HEK293 (cell line): ENCODE results near the gene DMD.

Source experiments
- CTCF ChIA-PET: fragments of 350-600 bp; formaldehyde crosslinking; extraction: SDS; loops from one replicate; lab custom pipeline; 2021; ENCODE audit warnings: antibody characterized with exemption; lab: Yijun Ruan, JAX
- POLR2A ChIA-PET: fragments of 300-600 bp; formaldehyde crosslinking; extraction: SDS; loops from one replicate; lab custom pipeline; 2020; ENCODE audit warnings: antibody characterized with exemption, inconsistent platforms; lab: Yijun Ruan, JAX
- H3K27ac ChIP-seq: fragments of 200-500 bp; sonication (Bioruptor generic); 2 replicates; pipeline ENCODE4 v1.5.1; 2014; ENCODE audit warnings: low read depth, low read length, control low read depth, inconsistent platforms; ENCODE audit errors: extremely low read depth
- H3K36me3 ChIP-seq, 2 experiments: fragments of 200-500 bp in 1 of 2; sonication (Bioruptor generic) in 1 of 2; 1 replicate in 1 of 2; 2 replicates in 1 of 2; pipeline ENCODE4 v1.5.1; 2014 to 2017; ENCODE audit warnings: inconsistent platforms in 2 of 2, low read length in 2 of 2; ENCODE audit not compliant: control insufficient read depth in 2 of 2, insufficient read depth in 1 of 2
- H3K4me1 ChIP-seq: fragments of 200-500 bp; sonication (Bioruptor generic); 2 replicates; pipeline ENCODE4 v1.5.1; 2014; ENCODE audit warnings: mild to moderate bottlenecking, low read length, inconsistent platforms; ENCODE audit not compliant: control insufficient read depth, insufficient read depth
- H3K4me3 ChIP-seq: 2 replicates; pipeline ENCODE4 v1.5.1; 2011; ENCODE audit warnings: low read depth, mild to moderate bottlenecking, control low read depth, low read length, moderate library complexity
- H3K9me3 ChIP-seq: fragments of 200-500 bp; sonication (Bioruptor generic); 2 replicates; pipeline ENCODE4 v1.5.1; 2014; ENCODE audit warnings: low read depth, low read length, inconsistent platforms; ENCODE audit not compliant: control insufficient read depth, insufficient read depth
- MYNN ChIP-seq: fragments of 450-650 bp; formaldehyde crosslinking; IDR thresholded peaks from 2 replicates; pipeline ENCODE4 v1.5.1; 2016; ENCODE audit warnings: missing biosample characterization, missing genetic modification characterization, borderline replicate concordance
- ZFP3 ChIP-seq: fragments of 450-650 bp; formaldehyde crosslinking; IDR thresholded peaks from 2 replicates; pipeline ENCODE4 v1.5.1; 2016; ENCODE audit warnings: low read depth, missing biosample characterization, missing genetic modification characterization
- ZFP37 ChIP-seq: fragments of 450-650 bp; formaldehyde crosslinking; IDR thresholded peaks from 2 replicates; pipeline ENCODE4 v1.5.1; 2016; ENCODE audit warnings: missing biosample characterization, missing genetic modification characterization
- ZNF140 ChIP-seq: fragments of 450-650 bp; formaldehyde crosslinking; IDR thresholded peaks from 2 replicates; pipeline ENCODE4 v1.5.1; 2016; ENCODE audit warnings: missing biosample characterization, missing genetic modification characterization
- ZNF311 ChIP-seq: fragments of 450-650 bp; formaldehyde crosslinking; IDR thresholded peaks from 2 replicates; pipeline ENCODE4 v1.5.1; 2017; ENCODE audit warnings: missing biosample characterization, missing genetic modification characterization, borderline replicate concordance
- ZNF544 ChIP-seq: fragments of 450-650 bp; formaldehyde crosslinking; IDR thresholded peaks from 2 replicates; pipeline ENCODE4 v1.5.0; 2017; ENCODE audit warnings: missing biosample characterization, missing genetic modification characterization
- ZNF548 ChIP-seq: fragments of 450-650 bp; formaldehyde crosslinking; IDR thresholded peaks from 2 replicates; pipeline ENCODE4 v1.5.1; 2016; ENCODE audit warnings: missing biosample characterization, missing genetic modification characterization
- ZNF585B ChIP-seq: fragments of 450-650 bp; formaldehyde crosslinking; IDR thresholded peaks from 2 replicates; pipeline ENCODE4 v1.5.1; 2016; ENCODE audit warnings: missing biosample characterization, missing genetic modification characterization
- ZNF707 ChIP-seq: fragments of 450-650 bp; formaldehyde crosslinking; IDR thresholded peaks from 2 replicates; pipeline ENCODE4 v1.5.1; 2016; ENCODE audit warnings: missing biosample characterization, missing genetic modification characterization
- ZNF777 ChIP-seq: fragments of 450-650 bp; formaldehyde crosslinking; IDR thresholded peaks from 2 replicates; pipeline ENCODE4 v1.5.1; 2017; ENCODE audit warnings: missing biosample characterization, missing genetic modification characterization, borderline replicate concordance
- TF ChIP-seq, protein P1 (sequence below): fragments of 450-650 bp; formaldehyde crosslinking; IDR thresholded peaks from 2 replicates; pipeline ENCODE4 v1.5.1; 2016; ENCODE audit warnings: missing biosample characterization, missing genetic modification characterization, low read depth
- TF ChIP-seq, protein P2 (sequence below): fragments of 450-650 bp; formaldehyde crosslinking; IDR thresholded peaks from 2 replicates; pipeline ENCODE4 v1.5.1; 2016; ENCODE audit warnings: missing biosample characterization, missing genetic modification characterization
- TF ChIP-seq, protein P3 (sequence below): fragments of 450-650 bp; formaldehyde crosslinking; IDR thresholded peaks from 2 replicates; pipeline ENCODE4 v1.5.1; 2016; ENCODE audit warnings: missing biosample characterization, missing genetic modification characterization
- TF ChIP-seq, protein P4 (sequence below): fragments of 450-650 bp; formaldehyde crosslinking; IDR thresholded peaks from 2 replicates; pipeline ENCODE4 v1.5.1; 2016; ENCODE audit warnings: missing biosample characterization, missing genetic modification characterization
- TF ChIP-seq, protein P5 (sequence below): fragments of 450-650 bp; formaldehyde crosslinking; IDR thresholded peaks from 2 replicates; pipeline ENCODE4 v1.5.1; 2017; ENCODE audit warnings: missing biosample characterization, missing genetic modification characterization
- TF ChIP-seq, protein P6 (sequence below): fragments of 450-650 bp; formaldehyde crosslinking; IDR thresholded peaks from 2 replicates; pipeline ENCODE4 v1.5.1; 2016; ENCODE audit warnings: missing biosample characterization, missing genetic modification characterization, borderline replicate concordance
- TF ChIP-seq, protein P7 (sequence below): fragments of 450-650 bp; formaldehyde crosslinking; IDR thresholded peaks from 2 replicates; pipeline ENCODE4 v1.5.1; 2016; ENCODE audit warnings: missing biosample characterization, missing genetic modification characterization
- TF ChIP-seq, protein P8 (sequence below): sonication (generic); formaldehyde crosslinking; IDR thresholded peaks from 2 replicates; pipeline ENCODE4 v1.8.1; 2022; ENCODE audit warnings: mild to moderate bottlenecking, moderate library complexity, missing genetic modification reagents

The DMD gene

DNA sequence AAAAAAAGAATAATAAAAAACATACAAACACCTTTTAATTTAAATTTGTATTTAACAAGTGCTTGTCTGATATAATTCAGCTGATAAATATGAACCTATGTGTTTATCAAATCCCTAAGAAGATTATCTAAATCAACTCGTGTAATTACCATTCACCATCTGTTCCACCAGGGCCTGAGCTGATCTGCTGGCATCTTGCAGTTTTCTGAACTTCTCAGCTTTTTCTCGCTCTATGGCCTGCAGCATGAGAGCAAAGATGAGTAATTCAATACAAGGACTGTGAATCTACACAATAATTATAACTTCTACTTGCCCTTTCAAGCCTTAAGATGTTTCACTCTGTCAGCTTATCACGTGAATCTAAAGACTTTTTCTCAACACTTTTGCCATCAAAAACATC lies 709.7 kb downstream of the DMD start:
- Histone ChIP-seq H3K27ac (no peak overlapping the region), H3K9me3 (no peaks in the 10 kb centered on the region), H3K36me3 (no peaks in the 10 kb centered on the region), H3K4me3 (no peak overlapping the region), H3K4me1 (no peaks in the 10 kb centered on the region)
- ChIA-PET CTCF (interaction anchor here (0.6 to 0.8 kb wide), 2 partner anchors 17 to 237 kb away, joined by 3 read pairs; no protein-coding TSS in a partner anchor), POLR2A (no interaction called here)
- TF ChIP-seq MYNN (tag by site-specific recombination): no peak
- TF ChIP-seq, protein P1, sequence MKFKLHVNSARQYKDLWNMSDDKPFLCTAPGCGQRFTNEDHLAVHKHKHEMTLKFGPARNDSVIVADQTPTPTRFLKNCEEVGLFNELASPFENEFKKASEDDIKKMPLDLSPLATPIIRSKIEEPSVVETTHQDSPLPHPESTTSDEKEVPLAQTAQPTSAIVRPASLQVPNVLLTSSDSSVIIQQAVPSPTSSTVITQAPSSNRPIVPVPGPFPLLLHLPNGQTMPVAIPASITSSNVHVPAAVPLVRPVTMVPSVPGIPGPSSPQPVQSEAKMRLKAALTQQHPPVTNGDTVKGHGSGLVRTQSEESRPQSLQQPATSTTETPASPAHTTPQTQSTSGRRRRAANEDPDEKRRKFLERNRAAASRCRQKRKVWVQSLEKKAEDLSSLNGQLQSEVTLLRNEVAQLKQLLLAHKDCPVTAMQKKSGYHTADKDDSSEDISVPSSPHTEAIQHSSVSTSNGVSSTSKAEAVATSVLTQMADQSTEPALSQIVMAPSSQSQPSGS: no peak
- TF ChIP-seq, protein P2, sequence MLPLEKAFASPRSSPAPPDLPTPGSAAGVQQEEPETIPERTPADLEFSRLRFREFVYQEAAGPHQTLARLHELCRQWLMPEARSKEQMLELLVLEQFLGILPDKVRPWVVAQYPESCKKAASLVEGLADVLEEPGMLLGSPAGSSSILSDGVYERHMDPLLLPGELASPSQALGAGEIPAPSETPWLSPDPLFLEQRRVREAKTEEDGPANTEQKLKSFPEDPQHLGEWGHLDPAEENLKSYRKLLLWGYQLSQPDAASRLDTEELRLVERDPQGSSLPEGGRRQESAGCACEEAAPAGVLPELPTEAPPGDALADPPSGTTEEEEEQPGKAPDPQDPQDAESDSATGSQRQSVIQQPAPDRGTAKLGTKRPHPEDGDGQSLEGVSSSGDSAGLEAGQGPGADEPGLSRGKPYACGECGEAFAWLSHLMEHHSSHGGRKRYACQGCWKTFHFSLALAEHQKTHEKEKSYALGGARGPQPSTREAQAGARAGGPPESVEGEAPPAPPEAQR (tag by site-specific recombination): no peak
- no peak for TF ChIP-seq ZNF777 (tag by site-specific recombination)
- TF ChIP-seq, protein P3, sequence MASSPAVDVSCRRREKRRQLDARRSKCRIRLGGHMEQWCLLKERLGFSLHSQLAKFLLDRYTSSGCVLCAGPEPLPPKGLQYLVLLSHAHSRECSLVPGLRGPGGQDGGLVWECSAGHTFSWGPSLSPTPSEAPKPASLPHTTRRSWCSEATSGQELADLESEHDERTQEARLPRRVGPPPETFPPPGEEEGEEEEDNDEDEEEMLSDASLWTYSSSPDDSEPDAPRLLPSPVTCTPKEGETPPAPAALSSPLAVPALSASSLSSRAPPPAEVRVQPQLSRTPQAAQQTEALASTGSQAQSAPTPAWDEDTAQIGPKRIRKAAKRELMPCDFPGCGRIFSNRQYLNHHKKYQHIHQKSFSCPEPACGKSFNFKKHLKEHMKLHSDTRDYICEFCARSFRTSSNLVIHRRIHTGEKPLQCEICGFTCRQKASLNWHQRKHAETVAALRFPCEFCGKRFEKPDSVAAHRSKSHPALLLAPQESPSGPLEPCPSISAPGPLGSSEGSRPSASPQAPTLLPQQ (tag by site-specific recombination): no peak
- TF ChIP-seq, protein P4, sequence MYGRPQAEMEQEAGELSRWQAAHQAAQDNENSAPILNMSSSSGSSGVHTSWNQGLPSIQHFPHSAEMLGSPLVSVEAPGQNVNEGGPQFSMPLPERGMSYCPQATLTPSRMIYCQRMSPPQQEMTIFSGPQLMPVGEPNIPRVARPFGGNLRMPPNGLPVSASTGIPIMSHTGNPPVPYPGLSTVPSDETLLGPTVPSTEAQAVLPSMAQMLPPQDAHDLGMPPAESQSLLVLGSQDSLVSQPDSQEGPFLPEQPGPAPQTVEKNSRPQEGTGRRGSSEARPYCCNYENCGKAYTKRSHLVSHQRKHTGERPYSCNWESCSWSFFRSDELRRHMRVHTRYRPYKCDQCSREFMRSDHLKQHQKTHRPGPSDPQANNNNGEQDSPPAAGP (tag by site-specific recombination): no peak
- TF ChIP-seq, protein P5, sequence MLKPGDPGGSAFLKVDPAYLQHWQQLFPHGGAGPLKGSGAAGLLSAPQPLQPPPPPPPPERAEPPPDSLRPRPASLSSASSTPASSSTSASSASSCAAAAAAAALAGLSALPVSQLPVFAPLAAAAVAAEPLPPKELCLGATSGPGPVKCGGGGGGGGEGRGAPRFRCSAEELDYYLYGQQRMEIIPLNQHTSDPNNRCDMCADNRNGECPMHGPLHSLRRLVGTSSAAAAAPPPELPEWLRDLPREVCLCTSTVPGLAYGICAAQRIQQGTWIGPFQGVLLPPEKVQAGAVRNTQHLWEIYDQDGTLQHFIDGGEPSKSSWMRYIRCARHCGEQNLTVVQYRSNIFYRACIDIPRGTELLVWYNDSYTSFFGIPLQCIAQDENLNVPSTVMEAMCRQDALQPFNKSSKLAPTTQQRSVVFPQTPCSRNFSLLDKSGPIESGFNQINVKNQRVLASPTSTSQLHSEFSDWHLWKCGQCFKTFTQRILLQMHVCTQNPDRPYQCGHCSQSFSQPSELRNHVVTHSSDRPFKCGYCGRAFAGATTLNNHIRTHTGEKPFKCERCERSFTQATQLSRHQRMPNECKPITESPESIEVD (tag by site-specific recombination): no peak

DNA sequence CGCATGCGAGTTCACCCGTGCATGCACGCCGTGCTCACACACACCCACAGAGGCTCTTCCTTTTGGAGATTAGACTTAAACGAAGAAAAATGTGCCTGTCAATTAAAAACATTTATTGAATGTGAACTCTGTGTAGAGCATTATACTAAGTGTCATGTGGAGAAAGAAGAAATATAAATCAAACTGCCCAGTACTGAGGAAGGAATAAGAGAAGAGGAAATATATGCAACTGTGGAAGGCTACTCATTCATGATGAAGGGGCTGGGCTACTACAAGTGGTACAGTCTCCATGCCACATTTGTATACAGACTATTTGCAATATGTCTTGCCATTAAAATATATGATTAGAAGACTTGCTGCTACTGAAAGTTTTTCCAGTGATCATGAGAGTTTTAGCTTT lies 714.7 kb downstream of the DMD start:
- Histone ChIP-seq H3K4me3 (no peak overlapping the region), H3K36me3 (no peaks in the 10 kb centered on the region), H3K9me3 (no peaks in the 10 kb centered on the region), H3K4me1 (no peaks in the 10 kb centered on the region), H3K27ac (no peak overlapping the region)
- ChIA-PET CTCF (no interaction called here), POLR2A (no interaction called here)
- no peak for TF ChIP-seq ZNF311
- TF ChIP-seq, protein P6, sequence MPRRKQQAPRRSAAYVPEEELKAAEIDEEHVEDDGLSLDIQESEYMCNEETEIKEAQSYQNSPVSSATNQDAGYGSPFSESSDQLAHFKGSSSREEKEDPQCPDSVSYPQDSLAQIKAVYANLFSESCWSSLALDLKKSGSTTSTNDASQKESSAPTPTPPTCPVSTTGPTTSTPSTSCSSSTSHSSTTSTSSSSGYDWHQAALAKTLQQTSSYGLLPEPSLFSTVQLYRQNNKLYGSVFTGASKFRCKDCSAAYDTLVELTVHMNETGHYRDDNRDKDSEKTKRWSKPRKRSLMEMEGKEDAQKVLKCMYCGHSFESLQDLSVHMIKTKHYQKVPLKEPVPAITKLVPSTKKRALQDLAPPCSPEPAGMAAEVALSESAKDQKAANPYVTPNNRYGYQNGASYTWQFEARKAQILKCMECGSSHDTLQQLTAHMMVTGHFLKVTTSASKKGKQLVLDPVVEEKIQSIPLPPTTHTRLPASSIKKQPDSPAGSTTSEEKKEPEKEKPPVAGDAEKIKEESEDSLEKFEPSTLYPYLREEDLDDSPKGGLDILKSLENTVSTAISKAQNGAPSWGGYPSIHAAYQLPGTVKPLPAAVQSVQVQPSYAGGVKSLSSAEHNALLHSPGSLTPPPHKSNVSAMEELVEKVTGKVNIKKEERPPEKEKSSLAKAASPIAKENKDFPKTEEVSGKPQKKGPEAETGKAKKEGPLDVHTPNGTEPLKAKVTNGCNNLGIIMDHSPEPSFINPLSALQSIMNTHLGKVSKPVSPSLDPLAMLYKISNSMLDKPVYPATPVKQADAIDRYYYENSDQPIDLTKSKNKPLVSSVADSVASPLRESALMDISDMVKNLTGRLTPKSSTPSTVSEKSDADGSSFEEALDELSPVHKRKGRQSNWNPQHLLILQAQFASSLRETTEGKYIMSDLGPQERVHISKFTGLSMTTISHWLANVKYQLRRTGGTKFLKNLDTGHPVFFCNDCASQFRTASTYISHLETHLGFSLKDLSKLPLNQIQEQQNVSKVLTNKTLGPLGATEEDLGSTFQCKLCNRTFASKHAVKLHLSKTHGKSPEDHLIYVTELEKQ (tag by site-specific recombination): no peak
- TF ChIP-seq ZNF548 (tag by site-specific recombination): no peak
- TF ChIP-seq, protein P5 (tag by site-specific recombination): no peak
- TF ChIP-seq, protein P7, sequence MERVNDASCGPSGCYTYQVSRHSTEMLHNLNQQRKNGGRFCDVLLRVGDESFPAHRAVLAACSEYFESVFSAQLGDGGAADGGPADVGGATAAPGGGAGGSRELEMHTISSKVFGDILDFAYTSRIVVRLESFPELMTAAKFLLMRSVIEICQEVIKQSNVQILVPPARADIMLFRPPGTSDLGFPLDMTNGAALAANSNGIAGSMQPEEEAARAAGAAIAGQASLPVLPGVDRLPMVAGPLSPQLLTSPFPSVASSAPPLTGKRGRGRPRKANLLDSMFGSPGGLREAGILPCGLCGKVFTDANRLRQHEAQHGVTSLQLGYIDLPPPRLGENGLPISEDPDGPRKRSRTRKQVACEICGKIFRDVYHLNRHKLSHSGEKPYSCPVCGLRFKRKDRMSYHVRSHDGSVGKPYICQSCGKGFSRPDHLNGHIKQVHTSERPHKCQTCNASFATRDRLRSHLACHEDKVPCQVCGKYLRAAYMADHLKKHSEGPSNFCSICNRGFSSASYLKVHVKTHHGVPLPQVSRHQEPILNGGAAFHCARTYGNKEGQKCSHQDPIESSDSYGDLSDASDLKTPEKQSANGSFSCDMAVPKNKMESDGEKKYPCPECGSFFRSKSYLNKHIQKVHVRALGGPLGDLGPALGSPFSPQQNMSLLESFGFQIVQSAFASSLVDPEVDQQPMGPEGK (tag by site-specific recombination): no peak
- TF ChIP-seq, protein P8, sequence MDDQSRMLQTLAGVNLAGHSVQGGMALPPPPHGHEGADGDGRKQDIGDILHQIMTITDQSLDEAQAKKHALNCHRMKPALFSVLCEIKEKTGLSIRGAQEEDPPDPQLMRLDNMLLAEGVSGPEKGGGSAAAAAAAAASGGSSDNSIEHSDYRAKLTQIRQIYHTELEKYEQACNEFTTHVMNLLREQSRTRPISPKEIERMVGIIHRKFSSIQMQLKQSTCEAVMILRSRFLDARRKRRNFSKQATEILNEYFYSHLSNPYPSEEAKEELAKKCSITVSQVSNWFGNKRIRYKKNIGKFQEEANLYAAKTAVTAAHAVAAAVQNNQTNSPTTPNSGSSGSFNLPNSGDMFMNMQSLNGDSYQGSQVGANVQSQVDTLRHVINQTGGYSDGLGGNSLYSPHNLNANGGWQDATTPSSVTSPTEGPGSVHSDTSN (CRISPR knock-in tag): no peak
- no peak for TF ChIP-seq ZFP3 (tag by site-specific recombination)
- TF ChIP-seq ZNF585B (tag by site-specific recombination): no peak
- no peak for TF ChIP-seq ZFP37
- no peak for TF ChIP-seq ZNF140 (tag by site-specific recombination)
- no peak for TF ChIP-seq ZNF707 (tag by site-specific recombination)
- no peak for TF ChIP-seq ZNF544 (tag by site-specific recombination)
